GM12878 (cell line): ENCODE results near the gene VEPH1. TPM values are rescaled to one million over a fixed set of nuclear protein-coding genes. Genes with fewer than 3 reads are reported as not detected.

Experiments
- ATF7 ChIP-seq: fragments of 450-650 bp; IDR thresholded peaks from 2 replicates; pipeline ENCODE4 v1.6.1; 2016; ENCODE audit warnings: low read depth, mild to moderate bottlenecking
- CTCF ChIP-seq, 3 experiments: IDR thresholded peaks in 2 of 3; conservative IDR thresholded peaks in 1 of 3; 2 replicates each; pipeline ENCODE4 v1.5.1; 2011; ENCODE audit warnings: low read depth in 3 of 3, low read length in 3 of 3, mild to moderate bottlenecking in 3 of 3, control low read depth in 2 of 3, moderate library complexity in 2 of 3, inconsistent platforms in 1 of 3, mixed read lengths in 1 of 3; ENCODE audit not compliant: control insufficient read depth in 2 of 3, insufficient read depth in 1 of 3; ENCODE audit errors: extremely low read depth in 1 of 3
- ESRRA ChIP-seq: IDR thresholded peaks from 2 replicates; pipeline ENCODE4 v1.6.1; 2012; ENCODE audit warnings: mild to moderate bottlenecking, low read length, improper control_type of control experiment
- FOXK2 ChIP-seq: fragments of 450-650 bp; IDR thresholded peaks from 2 replicates; pipeline ENCODE4 v1.6.1; 2017; ENCODE audit warnings: mild to moderate bottlenecking, moderate library complexity
- IKZF1 ChIP-seq: fragments of 450-650 bp; conservative IDR thresholded peaks from 2 replicates; pipeline ENCODE4 v1.6.1; 2017; ENCODE audit warnings: antibody characterized with exemption, mild to moderate bottlenecking
- IRF4 ChIP-seq: IDR thresholded peaks from 2 replicates; pipeline ENCODE4 v1.6.1; 2011; ENCODE audit warnings: low read depth, low read length
- LARP7 ChIP-seq: fragments of 450-650 bp; IDR thresholded peaks from 2 replicates; pipeline ENCODE4 v1.6.1; 2017; ENCODE audit warnings: mild to moderate bottlenecking
- PAX8 ChIP-seq: fragments of 450-650 bp; IDR thresholded peaks from 2 replicates; pipeline ENCODE4 v1.6.1; 2017; ENCODE audit warnings: mild to moderate bottlenecking, moderate library complexity
- RELA ChIP-seq: fragments of 450-650 bp; IDR thresholded peaks from 2 replicates; pipeline ENCODE4 v1.8.0; 2014; ENCODE audit warnings: borderline replicate concordance; ENCODE audit not compliant: partially characterized antibody
- SMAD5 ChIP-seq: IDR thresholded peaks from 2 replicates; pipeline ENCODE4 v1.6.1; 2016; ENCODE audit warnings: antibody characterized with exemption, low read depth
- STAT1 ChIP-seq: fragments of 450-650 bp; conservative IDR thresholded peaks from 2 replicates; pipeline ENCODE4 v1.6.1; 2014; ENCODE audit warnings: antibody characterized with exemption, mild to moderate bottlenecking
- YY1 ChIP-seq: IDR thresholded peaks from 2 replicates; pipeline ENCODE4 v1.6.1; 2011; ENCODE audit warnings: low read depth, mild to moderate bottlenecking, low read length
- ZZZ3 ChIP-seq: IDR thresholded peaks from 2 replicates; pipeline ENCODE4 v1.6.1; 2011; ENCODE audit warnings: low read depth; ENCODE audit not compliant: control insufficient read depth, insufficient read length
- polyA plus RNA-seq, 11 experiments: library from polyadenylated mRNA; depleted of rRNA in 4 of 11; unstranded in 6 of 11; stranded (reverse) in 5 of 11; fragments of >200 nt; fragmentation: Nextera tagmentation in 4 of 11; fragmentation: Illumina TruSeq in 1 of 11; extraction: Ambion mirVana in 4 of 11; extraction: Trizol in 1 of 11; gene quantifications; 1 replicate in 1 of 11; 2 replicates in 10 of 11; pipeline versions ENCODE4 v1.2.1 to v1.2.3, GENCODE V29; 2011 to 2016; ENCODE audit warnings: inconsistent platforms in 2 of 11, missing spikeins in 2 of 11, low read depth in 1 of 11
- total RNA-seq, 4 experiments: library from RNA; depleted of rRNA in 3 of 4; stranded (reverse); fragments of >200 nt in 3 of 4; fragmentation: Illumina TruSeq in 1 of 4; extraction: Trizol in 1 of 4; gene quantifications; 2 replicates each; pipeline versions ENCODE4 v1.2.1 to v1.2.3, GENCODE V29; 2013 to 2021

The VEPH1 gene
- total and polyA plus RNA-seq, 10 of the 15 experiments (the other 5 are each of a cell fraction or from before 2014, with no cell fraction given) = 0.04 to 0.26 (median 0.17) TPM; not detected in 7

- no peak for TF ChIP-seq IKZF1
- TF ChIP-seq LARP7 = no peak
- TF ChIP-seq ESRRA = no peak
- no peak for TF ChIP-seq ZZZ3
- TF ChIP-seq FOXK2 = no peak
- peak; percentile 94 to 96 (median 95) for TF ChIP-seq CTCF (IDR thresholded peaks at IDR 0.05 in 2 of 3, conservative IDR thresholded peaks at IDR 0.05 in 1 of 3; ENCODE audit: control insufficient read depth in 2 of 3, extremely low read depth in 1 of 3, insufficient read depth in 1 of 3, low read depth in 3 of 3, low read length in 3 of 3)
- TF ChIP-seq PAX8 = no peak
- peak; percentile 52; the same call in 1 of the 2 replicates for TF ChIP-seq YY1
- no peak for TF ChIP-seq ATF7
- TF ChIP-seq RELA = no peak
- TF ChIP-seq SMAD5 = no peak
- 0 out of 2 replicates have a peak, but pooled peaks have one; percentile 46 for TF ChIP-seq IRF4
- TF ChIP-seq STAT1 = 0 out of 2 replicates have a peak, but pooled peaks have one; percentile 50
These were observed 264.0 kb downstream of the VEPH1 start (continued) for GRCh38 chr3:157239082-157239704.
